Measurements from ENCODE around the gene TEX29.

TEX29 gene

GRCh38 chr13:111390522-111391270 lies 70.3 kb downstream of the TEX29 start:
- in situ Hi-C loops (cut with MboI; ENCODE audit: low sequenced_read_pairs): no loop called here

GRCh38 chr13:111392486-111392885 lies 72.0 kb downstream of the TEX29 start:
- in situ Hi-C loops (cut with MboI; ENCODE audit: low sequenced_read_pairs): no loop called here

GRCh38 chr13:111393221-111393790 lies 72.9 kb downstream of the TEX29 start:
- in situ Hi-C loops (cut with MboI; ENCODE audit: low sequenced_read_pairs): no loop called here

All from HL-60/S4 treated with retinoic acid at 250 ng/mL for 4 days and 3 days (cell line).